ENCODE measurements around the gene PLAC9.
"Not testable (repeated sequence)": the region's sequence is repeated elsewhere in the genome, so short reads cannot be mapped to it uniquely, and the experiment has no call there.

PLAC9 gene

GRCh38 chr10:80139265-80139664 is 6.7 kb downstream of the PLAC9 start:
- DNase-seq (no peak), ATAC-seq (no peak)

DNA sequence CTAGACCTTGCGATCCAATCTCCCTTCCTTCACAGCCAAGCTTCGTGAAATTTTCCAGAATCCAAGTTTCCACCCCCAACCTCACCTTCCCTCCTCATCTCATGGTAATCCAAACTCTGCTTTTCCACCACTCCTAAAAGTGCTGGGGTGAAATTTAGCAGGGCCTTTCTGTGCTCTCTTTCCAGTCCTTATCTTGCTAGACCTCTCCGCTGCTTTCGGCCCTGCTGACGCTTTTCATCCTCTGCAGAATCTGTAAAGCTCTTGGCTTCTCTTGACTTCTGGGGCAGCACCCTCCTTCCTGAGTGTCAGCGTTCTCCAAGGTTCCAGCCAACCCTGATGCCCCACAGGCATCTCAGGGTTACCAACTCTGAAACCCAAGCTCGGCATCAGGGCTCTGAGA is 7.7 kb downstream of the PLAC9 start:
- DNase-seq (no peak), ATAC-seq (no peak)

- DNase-seq (no peak), ATAC-seq (no peak)
Observed at GRCh38 chr10:80141696-80142460, 9.3 kb downstream of the PLAC9 start.

GRCh38 chr10:80144067-80144695 is 11.7 kb downstream of the PLAC9 start:
- ATAC-seq (peak; percentile 63), DNase-seq (peak; percentile 41)

DNA sequence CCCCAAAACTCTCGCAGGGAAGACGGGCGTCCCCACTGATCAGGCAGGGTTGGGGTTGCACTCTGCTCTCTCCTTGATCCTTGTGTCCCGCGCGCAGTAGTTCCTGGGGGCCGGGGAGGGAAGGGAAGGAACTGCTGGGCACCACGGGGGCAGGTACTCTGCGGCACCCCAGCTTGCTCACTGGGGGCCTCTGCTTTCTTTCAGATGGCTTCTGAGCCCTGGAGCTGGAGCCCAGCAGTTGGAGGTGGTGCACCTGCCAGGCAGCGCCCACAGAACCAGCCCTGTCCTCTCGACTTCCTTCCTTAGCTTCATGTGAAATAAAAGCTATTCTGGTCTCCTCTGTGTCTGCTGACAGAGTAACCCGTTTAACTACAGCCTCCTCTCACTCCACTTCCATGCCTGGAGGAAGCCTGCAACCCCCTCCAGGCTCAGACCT is 12.2 kb downstream of the PLAC9 start:
- ATAC-seq (peak; percentile 24), DNase-seq (no peak)

DNA sequence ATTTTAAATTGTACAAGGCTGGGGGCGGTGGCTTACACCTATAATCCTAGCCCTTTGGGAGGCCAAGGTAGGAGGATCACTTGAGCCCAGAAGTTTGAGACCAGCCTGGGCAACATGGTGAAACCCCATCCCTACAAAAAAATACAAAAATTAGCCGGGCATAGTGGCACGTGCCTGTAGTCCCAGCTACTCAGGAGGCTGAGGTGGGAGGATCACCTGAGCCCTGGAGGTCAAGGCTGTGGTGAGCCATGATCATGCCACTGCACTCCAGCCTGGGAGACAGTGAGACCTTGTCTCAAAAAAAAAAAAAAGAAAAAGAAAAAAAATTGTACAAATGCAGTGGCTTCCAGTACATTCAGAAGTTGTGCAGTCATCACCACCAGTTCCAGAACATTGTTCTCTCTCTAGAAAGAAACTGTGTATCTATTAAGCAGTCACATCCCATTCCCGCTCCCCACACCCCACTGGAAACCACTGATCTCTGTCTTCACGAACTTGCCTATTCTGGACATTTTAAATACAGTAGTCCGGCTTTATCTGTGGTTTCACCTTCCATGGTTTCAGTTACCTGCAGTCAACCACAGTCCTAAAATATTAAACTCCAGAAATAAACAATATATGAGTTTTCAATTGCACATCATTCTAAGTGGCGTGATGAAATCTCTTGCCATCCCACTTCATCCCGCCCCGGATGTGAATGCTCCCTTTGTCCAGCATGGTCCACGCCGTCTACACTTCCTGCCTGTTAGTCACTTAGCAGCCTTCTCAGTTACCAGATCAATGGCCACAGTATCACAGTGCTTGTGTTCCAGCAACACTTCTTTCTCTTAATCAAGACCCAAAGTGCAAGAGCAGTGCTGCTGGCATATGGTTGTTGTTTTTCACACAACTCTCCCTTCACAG is 13.1 kb downstream of the PLAC9 start:
- ATAC-seq, DNase-seq: not testable (repeated sequence)

DNA sequence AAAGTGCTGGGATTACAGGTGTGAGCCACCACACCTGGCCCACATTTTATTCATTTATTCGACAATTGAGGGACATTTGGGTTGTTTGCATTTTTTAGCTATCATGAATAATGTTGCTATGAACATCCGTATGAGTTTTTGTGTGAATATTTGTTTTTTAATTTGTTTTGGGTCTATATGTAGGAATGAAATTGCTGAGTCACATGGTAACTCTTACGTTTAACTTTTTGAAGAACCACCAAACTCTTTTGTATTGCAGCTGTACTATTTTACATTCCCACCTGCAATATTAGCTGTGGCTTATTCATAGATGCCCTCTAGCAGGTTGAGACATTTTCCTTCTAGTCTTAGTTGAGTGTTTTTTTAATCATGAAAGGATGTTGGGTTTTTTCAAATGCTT is 14.4 kb downstream of the PLAC9 start:
- no peak for ATAC-seq
- DNase-seq, result no peak

GRCh38 chr10:80148166-80148805 is 15.8 kb downstream of the PLAC9 start:
- no peak for DNase-seq
- no peak for ATAC-seq

GRCh38 chr10:80149123-80149522 is 16.6 kb downstream of the PLAC9 start:
- DNase-seq, result no peak
- no peak for ATAC-seq

DNA sequence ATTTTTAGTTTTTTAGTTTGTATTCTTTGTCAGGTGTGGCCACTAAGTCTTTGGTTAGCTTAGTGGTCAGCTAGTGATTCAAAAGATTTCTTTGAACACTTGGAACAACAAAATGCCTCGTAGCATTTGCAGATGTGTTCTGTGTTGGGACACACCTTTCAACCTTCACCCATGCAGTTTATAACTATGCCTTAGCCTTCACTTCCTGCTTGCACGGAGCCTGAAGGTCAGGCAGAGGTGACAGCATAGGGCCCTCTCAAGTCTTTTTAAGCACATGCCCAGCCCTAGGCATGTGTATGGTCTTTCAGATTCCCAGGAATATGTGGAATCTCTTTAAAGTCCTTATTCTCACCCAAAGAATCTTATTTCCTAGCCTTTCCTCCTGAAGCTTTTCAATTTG is 17.6 kb downstream of the PLAC9 start:
- no peak for DNase-seq
- no peak for ATAC-seq

DNA sequence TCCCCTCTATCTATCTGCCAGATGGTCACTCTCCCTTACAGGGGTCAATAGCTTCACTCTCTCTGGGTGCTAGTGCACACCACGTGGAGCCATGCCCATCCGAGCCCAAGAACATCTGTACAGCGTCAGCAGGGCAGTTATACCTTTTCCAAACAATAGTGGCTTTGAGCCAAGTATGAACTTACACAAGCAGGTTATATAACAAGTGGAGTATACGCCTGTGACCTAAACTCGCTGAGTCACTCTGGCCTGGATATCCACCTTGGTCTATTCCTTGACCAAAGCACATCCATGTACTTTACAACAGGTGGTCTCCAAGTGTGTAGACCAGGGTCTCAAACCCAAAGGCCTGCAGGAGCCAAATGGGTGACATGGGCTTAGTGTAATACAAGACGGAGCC is 20.3 kb downstream of the PLAC9 start:
- ATAC-seq (no peak), DNase-seq (no peak)

DNA sequence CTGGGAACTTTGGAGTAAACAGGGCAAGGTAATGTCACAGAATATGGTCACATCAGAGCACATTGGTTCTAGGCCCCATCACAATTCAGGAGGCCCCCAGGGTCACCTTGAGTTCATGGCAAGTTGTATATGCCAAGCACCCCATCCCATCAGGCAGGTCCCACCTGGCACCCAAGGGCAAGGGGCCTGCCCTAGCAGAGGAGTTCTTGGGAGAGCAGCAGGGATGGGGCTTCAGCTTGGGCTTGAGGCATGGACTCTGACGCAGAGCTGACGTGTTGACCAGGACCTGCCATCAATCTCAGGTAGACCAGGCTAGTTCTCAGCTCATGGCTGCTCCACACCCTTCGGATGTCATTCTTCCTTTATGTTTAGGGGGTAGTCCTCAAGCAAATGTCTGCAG is 20.9 kb downstream of the PLAC9 start:
- ATAC-seq (no peak), DNase-seq (no peak)

DNA sequence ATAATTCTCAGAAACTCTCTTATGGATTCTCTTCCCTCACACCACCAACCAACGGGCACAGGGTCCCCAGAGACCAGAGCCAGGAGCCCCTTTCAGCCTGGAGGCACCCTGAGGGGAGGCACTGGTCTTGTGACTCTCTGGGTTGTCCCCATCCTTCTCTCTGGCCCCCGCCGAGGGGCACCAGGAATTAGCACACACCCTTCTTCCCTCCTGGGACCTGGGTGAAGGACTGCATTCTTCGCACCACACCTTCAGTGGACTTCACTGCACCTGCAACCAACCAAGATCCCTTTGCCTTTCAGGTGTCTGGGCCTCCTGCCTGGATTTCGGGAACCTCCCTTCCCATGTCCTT is 22.1 kb downstream of the PLAC9 start:
- ATAC-seq (no peak), DNase-seq (no peak)

- peak; percentile 20 for ATAC-seq
- no peak for DNase-seq
Observed at GRCh38 chr10:80154978-80155695, 22.6 kb downstream of the PLAC9 start.

- DNase-seq, result no peak
- ATAC-seq, result no peak
Observed at GRCh38 chr10:80155696-80156215, 23.2 kb downstream of the PLAC9 start.

- ATAC-seq (no peak), DNase-seq (no peak)
Observed at GRCh38 chr10:80156216-80156615, 23.7 kb downstream of the PLAC9 start.

DNA sequence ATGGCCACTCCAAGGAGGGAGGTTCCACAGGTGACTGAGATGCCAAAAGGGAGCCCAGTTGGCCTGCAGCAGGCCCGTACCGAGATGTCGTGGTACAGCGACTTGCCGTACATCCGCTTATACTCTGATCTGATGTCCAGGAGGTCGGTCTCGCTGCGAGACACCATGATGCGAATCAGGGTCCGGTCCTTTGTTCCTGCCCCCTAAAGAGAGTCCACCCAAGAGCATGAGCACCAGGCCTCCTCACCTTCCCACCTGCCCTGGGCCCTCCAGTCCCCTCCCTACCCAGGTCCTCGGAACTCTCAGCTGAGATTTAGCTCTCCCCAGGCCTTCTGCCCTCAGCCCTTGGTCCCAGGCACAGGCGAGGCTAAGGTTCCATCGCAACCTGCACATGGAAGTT is 25.0 kb downstream of the PLAC9 start:
- DNase-seq (no peak), ATAC-seq (no peak)

DNA sequence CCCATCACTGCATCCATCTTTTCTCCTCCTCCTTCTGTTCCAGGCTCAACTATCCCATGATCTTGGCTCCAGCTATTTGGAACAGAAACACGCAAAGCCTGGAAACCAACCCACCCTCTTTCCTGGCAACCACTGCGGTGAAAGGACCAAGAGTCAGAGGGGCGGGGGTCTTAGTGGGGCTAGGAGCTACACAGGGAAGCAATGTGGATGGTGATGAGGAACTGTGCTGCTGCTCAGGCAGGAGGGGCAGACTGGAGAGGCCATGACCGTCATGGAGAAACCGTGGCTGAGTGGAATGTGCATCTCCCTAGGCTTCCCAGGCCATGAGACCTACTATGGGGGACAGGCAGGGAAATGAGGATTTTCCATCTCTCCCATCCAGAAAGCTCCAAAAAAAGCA is 25.6 kb downstream of the PLAC9 start:
- no peak for ATAC-seq

DNA sequence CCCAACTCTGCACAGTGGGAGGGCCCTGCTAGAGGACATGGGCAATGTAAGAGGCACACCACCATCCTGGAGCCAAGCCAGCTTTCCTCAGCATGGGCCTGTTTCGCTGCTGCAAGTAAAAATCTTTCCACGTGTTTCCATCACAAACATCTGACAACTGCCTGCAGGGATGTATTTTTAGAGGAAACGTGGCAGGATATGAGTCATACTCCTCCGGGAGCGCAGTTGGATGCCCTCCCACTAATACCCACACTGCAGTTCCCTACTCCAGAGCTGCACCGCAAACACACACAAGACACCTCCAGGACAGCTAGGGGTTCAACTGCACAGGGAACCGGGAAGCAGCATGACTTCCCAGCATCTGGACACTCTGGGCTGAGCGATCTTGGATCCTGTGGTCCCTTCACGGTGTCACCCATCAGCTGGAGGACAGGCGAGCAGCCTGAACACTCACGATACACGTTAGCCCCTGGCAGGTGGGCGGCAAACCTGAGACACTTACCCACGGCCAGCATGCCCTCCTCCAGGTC is 26.1 kb downstream of the PLAC9 start:
- no peak for DNase-seq
- no peak for ATAC-seq

More for the DNA sequence above, 25.6 kb downstream of the PLAC9 start:
- DNase-seq, result no peak

DNA sequence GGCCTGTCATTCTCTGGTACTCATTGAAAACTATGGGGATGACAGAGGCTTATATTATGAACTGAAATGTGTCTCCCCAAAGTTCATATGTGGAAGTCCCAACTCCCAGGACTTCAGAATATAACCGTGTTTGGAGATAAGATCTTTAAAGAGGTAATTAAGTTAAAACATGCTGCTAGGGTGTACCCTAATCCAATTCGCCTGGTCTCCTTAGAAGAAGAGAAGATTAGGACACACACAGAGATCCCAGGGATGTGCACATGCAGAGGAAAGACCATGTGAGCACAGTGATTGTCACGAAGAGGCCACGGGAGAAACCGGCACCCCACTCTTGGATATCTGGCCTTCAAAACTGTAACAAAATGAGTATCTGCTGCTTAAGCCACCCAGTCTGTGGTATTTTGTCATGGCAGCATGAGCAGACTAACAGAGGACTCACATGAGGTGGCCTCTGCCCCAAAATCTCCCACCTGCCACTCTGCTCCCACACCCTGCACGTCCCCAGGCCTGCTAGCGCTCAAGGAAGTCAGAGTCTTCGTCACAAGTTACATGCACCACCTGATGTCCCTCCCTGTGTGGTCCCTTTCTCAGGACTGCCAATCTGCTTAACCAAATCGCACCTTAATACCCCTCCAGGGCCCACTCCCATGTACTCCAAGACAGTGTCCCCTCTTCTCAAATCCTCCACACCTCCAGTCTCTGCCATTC is 26.8 kb downstream of the PLAC9 start:
- ATAC-seq (no peak), DNase-seq (no peak)

Measured in stimulated activated naive CD8-positive, alpha-beta T cell treated with anti-CD3 and anti-CD28 coated beads, Interleukin-15, Interleukin-2, amounts not matched to agents 100 U/mL and 50 U/mL, for 24 hours (primary cell).